Smooth muscle cell (in vitro differentiated cells): ENCODE data around the gene MT2A. TPM values are rescaled to one million over a fixed set of nuclear protein-coding genes. Genes with fewer than 3 reads are reported as not detected.

Source experiments
- DNase-seq: peaks from one replicate; lab custom pipeline; 2025; ENCODE audit not compliant: unreplicated experiment; lab: John Stamatoyannopoulos, UW
- H2AFZ ChIP-seq: fragments of 200-600 bp; sonication (generic); 2 replicates; pipeline ENCODE4 v1.6.0; 2016; ENCODE audit warnings: antibody characterized with exemption, low read depth, mild to moderate bottlenecking
- H3F3A ChIP-seq: fragments of 200-600 bp; sonication (generic); 2 replicates; pipeline ENCODE4 v1.6.0; 2017; ENCODE audit warnings: antibody characterized with exemption, low read depth
- H3K27ac ChIP-seq: fragments of 200-600 bp; sonication (generic); 2 replicates; pipeline ENCODE4 v1.5.1; 2016; ENCODE audit warnings: low read depth, mild to moderate bottlenecking
- H3K27me3 ChIP-seq: fragments of 200-600 bp; sonication (generic); 2 replicates; pipeline ENCODE4 v1.6.1; 2016; ENCODE audit warnings: low read depth, mild to moderate bottlenecking
- H3K36me3 ChIP-seq: fragments of 200-600 bp; sonication (generic); 2 replicates; pipeline ENCODE4 v1.5.1; 2016; ENCODE audit warnings: low read depth
- H3K4me1 ChIP-seq: fragments of 200-600 bp; sonication (generic); 2 replicates; pipeline ENCODE4 v1.5.1; 2016; ENCODE audit warnings: low read depth
- H3K4me2 ChIP-seq: fragments of 200-600 bp; sonication (generic); 2 replicates; pipeline ENCODE4 v1.6.0; 2016; ENCODE audit warnings: mild to moderate bottlenecking
- H3K4me3 ChIP-seq: fragments of 200-600 bp; sonication (generic); 2 replicates; pipeline ENCODE4 v1.5.1; 2016; ENCODE audit warnings: mild to moderate bottlenecking
- H3K79me2 ChIP-seq: fragments of 200-600 bp; sonication (generic); 2 replicates; pipeline ENCODE4 v1.6.0; 2016; ENCODE audit warnings: low read depth, mild to moderate bottlenecking
- H3K9ac ChIP-seq: fragments of 200-600 bp; sonication (generic); 2 replicates; pipeline ENCODE4 v1.6.0; 2016; ENCODE audit warnings: low read depth
- H3K9me3 ChIP-seq: fragments of 200-600 bp; sonication (generic); replicated peaks from 2 replicates; pipeline ENCODE4 v1.5.1; 2016; ENCODE audit warnings: low read depth
- H4K20me1 ChIP-seq: fragments of 200-600 bp; sonication (generic); 2 replicates; pipeline ENCODE4 v1.6.0; 2016; ENCODE audit warnings: low read depth
- CTCF ChIP-seq: fragments of 200-600 bp; sonication (generic); IDR thresholded peaks from 2 replicates; pipeline ENCODE4 v1.5.1; 2017; ENCODE audit warnings: borderline replicate concordance, mild to moderate bottlenecking, antibody characterized with exemption; ENCODE audit not compliant: insufficient read depth, poor library complexity, severe bottlenecking
- WGBS: methylation state at CpG from one replicate; pipeline ENCODE4 v1.1.7; 2016; ENCODE audit warnings: low lambda C conversion rate; 5-methylcytosine and 5-hydroxymethylcytosine counted together
- polyA plus RNA-seq: library from polyadenylated mRNA; unstranded; fragments of >200 nt; fragmentation: Nextera tagmentation; extraction: Ambion mirVana; gene quantifications from 2 replicates; pipeline ENCODE4 v1.2.1, GENCODE V29; 2016
- total RNA-seq: library from RNA; depleted of rRNA; stranded (reverse); fragments of >200 nt; gene quantifications from 2 replicates; pipeline ENCODE4 v1.2.3, GENCODE V29; 2014

Gene MT2A
- total RNA-seq (12.6 and 14.8 TPM in 2 replicates), polyA plus RNA-seq (171 and 225 TPM in 2 replicates)

DNA sequence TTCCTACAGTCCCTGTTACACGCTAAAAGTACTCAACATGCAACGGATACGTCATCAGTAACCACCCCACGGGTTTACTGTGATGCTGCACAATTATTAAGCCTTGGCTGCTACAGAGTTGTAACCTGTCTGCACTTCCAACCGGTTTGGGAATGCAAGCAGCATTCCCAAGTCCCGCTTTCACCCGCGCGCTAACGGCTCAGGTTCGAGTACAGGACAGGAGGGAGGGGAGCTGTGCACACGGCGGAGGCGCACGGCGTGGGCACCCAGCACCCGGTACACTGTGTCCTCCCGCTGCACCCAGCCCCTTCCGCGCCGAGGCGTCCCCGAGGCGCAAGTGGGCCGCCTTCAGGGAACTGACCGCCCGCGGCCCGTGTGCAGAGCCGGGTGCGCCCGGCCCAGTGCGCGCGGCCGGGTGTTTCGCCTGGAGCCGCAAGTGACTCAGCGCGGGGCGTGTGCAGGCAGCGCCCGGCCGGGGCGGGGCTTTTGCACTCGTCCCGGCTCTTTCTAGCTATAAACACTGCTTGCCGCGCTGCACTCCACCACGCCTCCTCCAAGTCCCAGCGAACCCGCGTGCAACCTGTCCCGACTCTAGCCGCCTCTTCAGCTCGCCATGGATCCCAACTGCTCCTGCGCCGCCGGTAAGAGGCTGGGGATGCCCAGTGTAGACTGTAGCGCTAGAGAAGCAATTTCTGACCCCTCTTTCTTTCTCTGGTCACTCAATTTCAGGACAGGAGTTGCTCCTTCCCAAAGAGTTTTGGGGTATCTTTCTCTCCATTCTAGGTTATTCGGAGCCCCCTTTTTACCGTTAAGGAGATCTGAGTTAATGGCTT is at the start of gene MT2A:
TSS of gene MT2A (plus strand) at position 542 of the 833 bp plus-strand sequence. CDS start at position 614, 72 bp downstream.
- DNase-seq = peak; percentile 68
- Histone ChIP-seq H3K79me2 (no peaks in the 10 kb centered on the region), H3K9me3 (no peaks in the 10 kb centered on the region), H3K27me3 (no peaks in the 10 kb centered on the region), H3K4me1 (peaks cover 18% of the 10 kb centered on the region), H4K20me1 (no peaks in the 10 kb centered on the region), H3K4me2 (peak within 1 kb of the TSS; percentile 88), H3K36me3 (no peaks in the 10 kb centered on the region), H3K9ac (peak within 1 kb of the TSS; percentile 58), H3F3A (peaks cover 23% of the 10 kb centered on the region), H3K27ac (peak within 1 kb of the TSS; percentile 93), H3K4me3 (peak within 1 kb of the TSS; percentile 57), H2AFZ (no peak within 1 kb of the TSS)
- WGBS = 7% methylated on average over 62 of the region's 62 CpGs
- TF ChIP-seq CTCF = no peak

DNA sequence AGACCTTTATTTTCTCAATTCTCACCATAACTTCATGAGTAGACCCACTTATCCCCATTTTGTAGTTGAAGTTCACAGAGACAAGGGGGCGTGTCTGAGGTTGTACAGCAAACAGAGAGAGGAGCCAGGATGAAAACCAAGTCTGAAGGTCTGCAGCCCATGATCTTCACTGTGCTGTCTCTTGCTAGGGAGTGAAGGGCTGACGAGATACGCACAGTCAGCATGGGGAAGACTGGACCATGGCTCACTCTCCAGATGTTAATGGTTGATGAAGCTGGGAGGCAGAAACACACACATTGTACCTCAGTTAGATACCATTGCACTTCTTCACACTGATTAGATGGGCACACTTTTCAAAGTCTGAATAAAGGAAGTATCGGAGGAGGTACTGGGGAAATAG is 49.3 kb upstream of the MT2A start:
- TF ChIP-seq CTCF = no peak
- Histone ChIP-seq H3K4me1 (no peaks in the 10 kb centered on the region), H3K4me2 (no peak overlapping the region), H2AFZ (no peak overlapping the region), H3K79me2 (no peaks in the 10 kb centered on the region), H3K27ac (no peak overlapping the region), H3K9me3 (no peaks in the 10 kb centered on the region), H4K20me1 (no peaks in the 10 kb centered on the region), H3F3A (no peaks in the 10 kb centered on the region), H3K36me3 (no peaks in the 10 kb centered on the region), H3K4me3 (no peak overlapping the region), H3K9ac (no peak overlapping the region), H3K27me3 (peaks cover 51% of the 10 kb centered on the region)
- 92% methylated on average over 4 of the region's 4 CpGs for WGBS
- no peak for DNase-seq

DNA sequence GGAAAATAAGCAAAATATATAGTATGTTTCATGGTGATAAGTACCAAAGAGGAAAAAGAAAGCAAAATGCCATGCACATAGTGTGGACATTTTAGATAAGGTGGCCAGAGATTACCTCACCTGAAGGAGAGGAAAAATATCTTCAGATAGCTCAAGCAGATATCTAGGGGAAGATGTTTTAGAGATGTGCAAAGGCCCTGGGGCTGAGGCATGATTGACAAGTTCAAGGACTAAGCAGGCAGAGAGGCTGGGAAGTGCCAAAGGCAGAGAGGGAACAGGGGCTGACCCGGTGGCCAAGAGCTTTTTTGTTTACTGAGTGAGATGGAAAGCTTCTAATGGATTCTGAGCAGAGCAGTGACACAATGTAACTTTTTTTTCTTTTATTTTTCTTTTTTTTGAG is 47.9 kb upstream of the MT2A start:
- TF ChIP-seq CTCF = no peak
- no peak for DNase-seq
- Histone ChIP-seq H3K27ac (no peak overlapping the region), H3K4me3 (no peak overlapping the region), H3K9me3 (no peaks in the 10 kb centered on the region), H3K27me3 (peaks cover 51% of the 10 kb centered on the region), H3K4me2 (no peak overlapping the region), H3K9ac (no peak overlapping the region), H3K36me3 (no peaks in the 10 kb centered on the region), H3K79me2 (no peaks in the 10 kb centered on the region), H3K4me1 (no peaks in the 10 kb centered on the region), H2AFZ (no peak overlapping the region), H4K20me1 (no peaks in the 10 kb centered on the region), H3F3A (no peaks in the 10 kb centered on the region)
- 76% methylated on average over 1 of the region's 1 CpG for WGBS
